ENCODE measurements around the gene UPB1. TPM values are rescaled to one million over a fixed set of nuclear protein-coding genes. Genes with fewer than 3 reads are reported as not detected.
"Not testable (repeated sequence)": the region's sequence is repeated elsewhere in the genome, so short reads cannot be mapped to it uniquely, and the experiment has no call there.

UPB1 gene
- polyA plus RNA-seq, 10 donors = 0.13 to 1.4 (median 0.51) TPM

- DNase-seq = not testable (repeated sequence)
Observed at GRCh38 chr22:24530968-24531367, 35.8 kb downstream of the UPB1 start.

GRCh38 chr22:24532075-24532474 lies 36.9 kb downstream of the UPB1 start:
- DNase-seq = no peak

- DNase-seq = no peak
Observed at GRCh38 chr22:24535348-24535747, 40.2 kb downstream of the UPB1 start.

- no peak for DNase-seq
Observed at GRCh38 chr22:24536089-24536488, 41.0 kb downstream of the UPB1 start.

- no peak for DNase-seq
Observed at GRCh38 chr22:24540470-24540869, 45.3 kb downstream of the UPB1 start.

- no peak for DNase-seq
Observed at GRCh38 chr22:24541681-24542515, 46.8 kb downstream of the UPB1 start.

GRCh38 chr22:24542641-24543040 lies 47.5 kb downstream of the UPB1 start:
- DNase-seq = peak in 2 of 3 donors; percentile 54 to 55

GRCh38 chr22:24543185-24543601 lies 48.1 kb downstream of the UPB1 start:
- DNase-seq = no peak

GRCh38 chr22:24543679-24544243 lies 48.6 kb downstream of the UPB1 start:
- no peak for DNase-seq

GRCh38 chr22:24548812-24549211 lies 53.7 kb downstream of the UPB1 start:
- DNase-seq = no peak

- no peak for DNase-seq
Observed at GRCh38 chr22:24550028-24550901, 55.1 kb downstream of the UPB1 start.

GRCh38 chr22:24550902-24551435 lies 55.8 kb downstream of the UPB1 start:
- DNase-seq = no peak

GRCh38 chr22:24552503-24553286 lies 57.6 kb downstream of the UPB1 start:
- DNase-seq = not testable (repeated sequence)

GRCh38 chr22:24553597-24554312 lies 58.6 kb downstream of the UPB1 start:
- DNase-seq = peak; percentile 9 to 58 (median 18)

- peak in 2 of 3 donors; percentile 24 to 30 for DNase-seq
Observed at GRCh38 chr22:24554313-24555164, 59.4 kb downstream of the UPB1 start, which contains the start of gene GUCD1. GUCD1 (minus strand) TSS chr22:24555138; CDS start chr22:24554991, 147 bp downstream.

GRCh38 chr22:24555165-24556039 lies 60.3 kb downstream of the UPB1 start, which contains the start of gene SNRPD3:
SNRPD3 (plus strand) TSS chr22:24555999; CDS start chr22:24557675, 1,676 bp downstream.
- peak; percentile 99 for DNase-seq

- DNase-seq = no peak
Observed at GRCh38 chr22:24559471-24559870, 64.3 kb downstream of the UPB1 start.

- DNase-seq = no peak
Observed at GRCh38 chr22:24563246-24563645, 68.1 kb downstream of the UPB1 start.
